ENCODE measurements around the gene TNKS2.

The TNKS2 gene

GRCh38 chr10:91787810-91788209 is 10.4 kb upstream of the TNKS2 start:
- Histone ChIP-seq H3K4me3 (replicated peaks; ENCODE audit: insufficient read depth, low read length) (no peak overlapping the region), H3K27me3 (ENCODE audit: insufficient read depth, poor library complexity, severe bottlenecking) (no peaks in the 10 kb centered on the region), H3K27ac (replicated peaks) (no peak overlapping the region)
- TF ChIP-seq GABPA (IDR thresholded peaks at IDR 0.05; ENCODE audit: low read depth) = no peak
- no peak for TF ChIP-seq SPI1 (IDR thresholded peaks at IDR 0.05; ENCODE audit: borderline replicate concordance, low read depth)
- no peak for TF ChIP-seq POLR2AphosphoS5 (IDR thresholded peaks at IDR 0.05; ENCODE audit: low read depth)
- no peak for TF ChIP-seq REST (IDR thresholded peaks at IDR 0.05; ENCODE audit: insufficient replicate concordance, low read depth)
- TF ChIP-seq CTCF (IDR thresholded peaks at IDR 0.05; ENCODE audit: insufficient read depth, low read length) = no peak
- DNase-seq (ENCODE audit: low read depth in 1 of 2, low spot score in 1 of 2) = no peak

DNA sequence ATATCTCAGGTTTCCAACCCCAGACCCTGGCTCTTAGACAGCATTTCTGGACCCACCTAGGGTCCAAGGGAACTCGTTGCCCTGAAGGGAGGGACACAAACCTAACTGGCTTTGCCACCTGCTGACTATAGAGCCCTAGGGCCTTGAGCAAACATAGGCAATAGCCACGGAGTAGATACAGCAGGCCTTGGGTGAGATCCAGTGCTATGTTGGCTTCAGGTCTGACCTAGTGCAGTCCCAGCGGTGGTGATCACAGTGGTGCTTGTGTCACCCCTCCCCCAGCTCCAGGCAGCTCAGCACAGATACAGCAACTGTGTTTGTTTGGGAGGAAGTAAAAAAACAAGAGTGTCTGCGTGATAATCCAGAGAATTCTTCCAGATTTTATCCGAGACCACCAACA is 9.7 kb upstream of the TNKS2 start:
- Histone ChIP-seq H3K27me3 (ENCODE audit: insufficient read depth, poor library complexity, severe bottlenecking) (no peaks in the 10 kb centered on the region), H3K27ac (replicated peaks) (no peak overlapping the region), H3K4me3 (replicated peaks; ENCODE audit: insufficient read depth, low read length) (no peak overlapping the region)
- TF ChIP-seq POLR2AphosphoS5 (IDR thresholded peaks at IDR 0.05; ENCODE audit: low read depth) (no peak), REST (IDR thresholded peaks at IDR 0.05; ENCODE audit: insufficient replicate concordance, low read depth) (no peak), CTCF (IDR thresholded peaks at IDR 0.05; ENCODE audit: insufficient read depth, low read length) (no peak), SPI1 (IDR thresholded peaks at IDR 0.05; ENCODE audit: borderline replicate concordance, low read depth) (no peak), GABPA (IDR thresholded peaks at IDR 0.05; ENCODE audit: low read depth) (no peak)
- no peak for DNase-seq (ENCODE audit: low read depth in 1 of 2, low spot score in 1 of 2)

DNA sequence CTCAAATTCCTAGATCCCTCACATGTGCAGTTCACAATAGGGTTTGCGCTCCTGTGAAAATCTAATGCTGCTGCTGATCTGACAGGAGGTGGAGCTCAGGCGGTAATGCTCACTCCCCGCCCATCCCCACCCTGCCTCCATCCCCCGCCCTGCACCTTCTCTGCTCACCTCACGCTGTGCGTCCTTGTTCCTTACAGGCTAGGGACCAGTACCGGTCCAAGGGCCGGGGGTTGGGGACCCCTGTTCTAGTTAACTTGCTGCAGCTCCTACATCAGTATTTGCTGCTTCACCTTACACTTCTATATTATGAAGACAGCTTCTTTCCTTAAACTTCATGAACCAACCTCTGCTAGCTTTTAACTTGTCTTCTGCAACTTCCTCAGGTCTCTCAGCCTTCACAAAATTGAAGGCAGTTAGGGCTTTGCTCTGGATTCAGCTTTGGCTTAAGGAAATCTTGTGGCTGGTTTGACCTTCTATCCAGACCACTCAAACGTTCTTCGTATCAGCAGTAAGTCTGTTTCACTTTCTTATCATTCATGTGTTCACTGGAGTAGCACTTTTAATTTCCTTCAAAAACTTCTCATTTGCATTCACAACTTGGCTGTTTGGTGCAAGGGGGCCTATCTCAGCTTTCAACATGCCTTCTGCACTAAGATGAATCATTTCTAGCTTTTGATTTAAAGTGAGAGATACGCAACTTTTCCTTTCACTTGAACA is 1.7 kb upstream of the TNKS2 start:
- TF ChIP-seq SPI1 (IDR thresholded peaks at IDR 0.05; ENCODE audit: borderline replicate concordance, low read depth) (no peak), GABPA (IDR thresholded peaks at IDR 0.05; ENCODE audit: low read depth) (no peak), CTCF (IDR thresholded peaks at IDR 0.05; ENCODE audit: insufficient read depth, low read length) (no peak), REST (IDR thresholded peaks at IDR 0.05; ENCODE audit: insufficient replicate concordance, low read depth) (no peak), POLR2AphosphoS5 (IDR thresholded peaks at IDR 0.05; ENCODE audit: low read depth) (no peak)
- peak in 1 of 2 experiments; percentile 32 for DNase-seq (ENCODE audit: low read depth in 1 of 2, low spot score in 1 of 2)
- Histone ChIP-seq H3K4me3 (replicated peaks; ENCODE audit: insufficient read depth, low read length) (peak overlapping the region; percentile 30), H3K27me3 (ENCODE audit: insufficient read depth, poor library complexity, severe bottlenecking) (no peaks in the 10 kb centered on the region), H3K27ac (replicated peaks) (peak overlapping the region; percentile 44)

Measured in HL-60 (cell line).